ENCODE results near the gene MEGF11. TPM values are rescaled to one million over a fixed set of nuclear protein-coding genes. Genes with fewer than 3 reads are reported as not detected.

The MEGF11 gene
- polyA plus RNA-seq, 3 donors, result not detected

DNA sequence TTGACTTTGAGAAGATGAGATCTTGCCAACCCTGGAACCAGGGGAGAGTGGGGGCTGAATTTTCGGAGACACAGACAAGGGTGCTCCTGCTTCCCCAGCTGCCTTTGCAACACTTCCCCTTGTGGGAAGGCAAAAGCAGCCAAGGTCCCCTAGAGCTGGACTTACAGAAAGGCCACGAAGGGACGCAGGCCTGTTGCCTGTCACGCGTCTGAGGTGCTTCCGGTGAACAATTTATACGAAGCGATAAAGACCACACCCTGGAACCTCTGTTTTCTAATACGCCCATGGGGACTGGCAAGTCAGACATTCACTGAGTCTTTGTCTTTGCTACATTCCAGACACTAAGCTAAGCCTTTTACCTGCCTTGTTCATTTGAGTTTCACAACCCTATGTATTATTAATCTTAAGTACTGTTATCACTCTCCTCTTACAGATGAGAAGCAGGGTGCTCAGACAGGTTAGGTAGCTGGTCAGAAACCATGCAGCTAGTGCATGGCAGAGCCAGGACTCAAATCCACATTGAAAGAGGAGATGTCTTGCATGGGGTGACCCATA, 13.2 kb downstream of the MEGF11 start:
- no peak for DNase-seq
- H3K79me2 ChIP-seq (ENCODE audit: insufficient read depth, low read length), result no peaks in the 10 kb centered on the region
- H3K4me3 Mint-ChIP-seq, result peak overlapping the region in 1 of 2 donors; percentile 6
- no peaks in the 10 kb centered on the region for H3K9me3 Mint-ChIP-seq
- H3K4me1 Mint-ChIP-seq, result peaks cover 2% of the 10 kb centered on the region
- no peak overlapping the region for H3K27ac Mint-ChIP-seq
- no peak overlapping the region for H3K4me2 ChIP-seq (replicated peaks; ENCODE audit: extremely low read depth, low read length, poor library complexity, severe bottlenecking)
- H4K20me1 ChIP-seq (ENCODE audit: insufficient read depth, low read length), result no peaks in the 10 kb centered on the region
- H3K9me3 ChIP-seq (replicated peaks in 1 of 2; ENCODE audit: control insufficient read depth in 1 of 2, insufficient read depth in 1 of 2, low read length in 2 of 2), result no peaks in the 10 kb centered on the region
- TF ChIP-seq, protein P1, sequence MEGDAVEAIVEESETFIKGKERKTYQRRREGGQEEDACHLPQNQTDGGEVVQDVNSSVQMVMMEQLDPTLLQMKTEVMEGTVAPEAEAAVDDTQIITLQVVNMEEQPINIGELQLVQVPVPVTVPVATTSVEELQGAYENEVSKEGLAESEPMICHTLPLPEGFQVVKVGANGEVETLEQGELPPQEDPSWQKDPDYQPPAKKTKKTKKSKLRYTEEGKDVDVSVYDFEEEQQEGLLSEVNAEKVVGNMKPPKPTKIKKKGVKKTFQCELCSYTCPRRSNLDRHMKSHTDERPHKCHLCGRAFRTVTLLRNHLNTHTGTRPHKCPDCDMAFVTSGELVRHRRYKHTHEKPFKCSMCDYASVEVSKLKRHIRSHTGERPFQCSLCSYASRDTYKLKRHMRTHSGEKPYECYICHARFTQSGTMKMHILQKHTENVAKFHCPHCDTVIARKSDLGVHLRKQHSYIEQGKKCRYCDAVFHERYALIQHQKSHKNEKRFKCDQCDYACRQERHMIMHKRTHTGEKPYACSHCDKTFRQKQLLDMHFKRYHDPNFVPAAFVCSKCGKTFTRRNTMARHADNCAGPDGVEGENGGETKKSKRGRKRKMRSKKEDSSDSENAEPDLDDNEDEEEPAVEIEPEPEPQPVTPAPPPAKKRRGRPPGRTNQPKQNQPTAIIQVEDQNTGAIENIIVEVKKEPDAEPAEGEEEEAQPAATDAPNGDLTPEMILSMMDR (IDR thresholded peaks at IDR 0.05), result no peak
- H3K27me3 ChIP-seq (ENCODE audit: control insufficient read depth in 2 of 2, insufficient read depth in 2 of 2, low read length in 2 of 2), result peaks cover 0 to 2% of the 10 kb centered on the region in 2 donors
- H3K4me3 ChIP-seq (replicated peaks in 1 of 3; ENCODE audit: low read depth in 2 of 3, low read length in 3 of 3), result no peak overlapping the region
- no peaks in the 10 kb centered on the region for H3K4me1 ChIP-seq (ENCODE audit: control insufficient read depth in 1 of 2, insufficient read depth in 2 of 2, low read length in 2 of 2)
- no peak overlapping the region for H3K27ac ChIP-seq (ENCODE audit: low read depth in 1 of 2, low read length in 2 of 2)
- 62% methylated on average over 9 of the region's 9 CpGs for WGBS (ENCODE audit: insufficient coverage)
- no peaks in the 10 kb centered on the region for H3K36me3 Mint-ChIP-seq
- no peaks in the 10 kb centered on the region for H3K36me3 ChIP-seq (replicated peaks in 1 of 2; ENCODE audit: control insufficient read depth in 1 of 2, insufficient read depth in 2 of 2, low read length in 2 of 2)
- peaks cover 15 to 23% (median 19%) of the 10 kb centered on the region in 3 donors for H3K27me3 Mint-ChIP-seq (ENCODE audit: low read depth in 3 of 3)
- intact Hi-C loops (cut with micrococcal nuclease), result no loop called here
- no peak overlapping the region for H2AFZ ChIP-seq (ENCODE audit: insufficient read depth, low read depth, low read length, poor library complexity, severe bottlenecking)
- no peak overlapping the region for H3K9ac ChIP-seq (ENCODE audit: insufficient read depth, low read length, poor library complexity, severe bottlenecking)

DNA sequence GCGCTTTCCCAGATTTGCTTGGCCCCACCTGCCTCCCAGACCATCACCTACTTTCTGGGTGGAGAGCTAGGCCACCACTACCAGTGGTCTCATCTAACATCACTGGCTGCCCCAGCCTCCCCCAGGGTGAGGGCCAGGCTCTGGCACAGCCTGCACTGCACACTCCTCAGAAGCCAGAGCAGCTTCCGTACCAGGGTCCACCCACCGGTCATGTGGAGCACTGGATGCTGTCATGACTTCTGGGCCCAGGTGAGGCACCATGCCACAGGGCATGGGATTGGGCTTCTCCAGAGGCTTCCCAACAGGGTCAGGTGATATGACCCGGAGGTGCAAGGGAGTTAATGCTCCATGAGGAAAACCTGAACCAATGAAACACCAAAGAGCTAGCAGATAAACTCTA, 14.0 kb downstream of the MEGF11 start:
- no peak overlapping the region for H3K27ac ChIP-seq (ENCODE audit: low read depth in 1 of 2, low read length in 2 of 2)
- no peak overlapping the region for H2AFZ ChIP-seq (ENCODE audit: insufficient read depth, low read depth, low read length, poor library complexity, severe bottlenecking)
- peaks cover 14 to 18% (median 14%) of the 10 kb centered on the region in 3 donors for H3K27me3 Mint-ChIP-seq (ENCODE audit: low read depth in 3 of 3)
- no peaks in the 10 kb centered on the region for H3K79me2 ChIP-seq (ENCODE audit: insufficient read depth, low read length)
- H3K9ac ChIP-seq (ENCODE audit: insufficient read depth, low read length, poor library complexity, severe bottlenecking), result no peak overlapping the region
- no peaks in the 10 kb centered on the region for H4K20me1 ChIP-seq (ENCODE audit: insufficient read depth, low read length)
- peaks cover 2% of the 10 kb centered on the region for H3K4me1 Mint-ChIP-seq
- no peaks in the 10 kb centered on the region for H3K27me3 ChIP-seq (ENCODE audit: control insufficient read depth in 2 of 2, insufficient read depth in 2 of 2, low read length in 2 of 2)
- H3K4me3 ChIP-seq (replicated peaks in 1 of 3; ENCODE audit: low read depth in 2 of 3, low read length in 3 of 3), result no peak overlapping the region
- WGBS (ENCODE audit: insufficient coverage), result 94% methylated on average over 4 of the region's 4 CpGs
- H3K36me3 Mint-ChIP-seq, result no peaks in the 10 kb centered on the region
- DNase-seq, result no peak
- no peak overlapping the region for H3K4me2 ChIP-seq (replicated peaks; ENCODE audit: extremely low read depth, low read length, poor library complexity, severe bottlenecking)
- H3K36me3 ChIP-seq (replicated peaks in 1 of 2; ENCODE audit: control insufficient read depth in 1 of 2, insufficient read depth in 2 of 2, low read length in 2 of 2), result no peaks in the 10 kb centered on the region
- no peak overlapping the region for H3K27ac Mint-ChIP-seq
- H3K9me3 ChIP-seq (replicated peaks in 1 of 2; ENCODE audit: control insufficient read depth in 1 of 2, insufficient read depth in 1 of 2, low read length in 2 of 2), result no peaks in the 10 kb centered on the region
- TF ChIP-seq, protein P1 (IDR thresholded peaks at IDR 0.05), result no peak
- no peaks in the 10 kb centered on the region for H3K4me1 ChIP-seq (ENCODE audit: control insufficient read depth in 1 of 2, insufficient read depth in 2 of 2, low read length in 2 of 2)
- H3K9me3 Mint-ChIP-seq, result peaks cover 0 to 1% (median 0%) of the 10 kb centered on the region in 7 donors
- intact Hi-C loops (cut with micrococcal nuclease), result no loop called here
- H3K4me3 Mint-ChIP-seq, result no peak overlapping the region
